ENCODE results near the gene SOWAHC.

GRCh38 chr2:109629867-109630266, 15.7 kb downstream of the SOWAHC start:
- no peak for TF ChIP-seq CTCF (CRISPR knock-in tag; IDR thresholded peaks at IDR 0.05)
- no peak for TF ChIP-seq MBNL3 (CRISPR knock-in tag; conservative IDR thresholded peaks at IDR 0.05)
- TF ChIP-seq ZNF552 (CRISPR knock-in tag; IDR thresholded peaks at IDR 0.05; ENCODE audit: borderline replicate concordance): no peak
- TF ChIP-seq, protein P1, sequence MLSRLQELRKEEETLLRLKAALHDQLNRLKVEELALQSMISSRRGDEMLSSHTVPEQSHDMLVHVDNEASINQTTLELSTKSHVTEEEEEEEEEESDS (CRISPR knock-in tag; IDR thresholded peaks at IDR 0.05; ENCODE audit: borderline replicate concordance): no peak
- no peak for TF ChIP-seq HDAC2 (CRISPR knock-in tag; IDR thresholded peaks at IDR 0.05)
- no peak for TF ChIP-seq ZBTB25 (CRISPR knock-in tag; IDR thresholded peaks at IDR 0.05)
- TF ChIP-seq KDM5B (CRISPR knock-in tag; IDR thresholded peaks at IDR 0.05; ENCODE audit: borderline replicate concordance): no peak
